ENCODE results near the gene OR6S1.

DNA sequence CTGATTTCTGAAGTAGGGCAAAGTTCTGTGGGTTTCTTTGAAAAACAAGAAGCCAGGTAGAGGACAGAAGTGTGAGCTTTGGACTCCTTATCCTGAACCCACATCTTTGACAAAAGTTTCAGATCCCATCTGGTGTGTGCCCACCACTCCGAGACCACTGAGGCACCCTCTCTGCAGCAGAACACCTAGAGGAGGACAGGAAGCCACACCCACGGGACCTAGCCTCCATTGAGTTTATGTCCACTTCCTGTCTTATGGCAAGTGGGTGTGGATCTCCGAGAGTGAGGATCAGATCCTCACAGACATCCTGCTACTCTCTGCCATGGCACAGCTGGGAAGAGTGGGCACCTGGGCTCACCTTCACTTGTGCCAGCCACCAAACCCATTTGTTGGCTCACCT lies 16.8 kb upstream of the OR6S1 start:
- TF ChIP-seq SIX5 (IDR thresholded peaks at IDR 0.05; ENCODE audit: low read depth, low read length, severe bottlenecking), result no peak
- TF ChIP-seq, protein P1, sequence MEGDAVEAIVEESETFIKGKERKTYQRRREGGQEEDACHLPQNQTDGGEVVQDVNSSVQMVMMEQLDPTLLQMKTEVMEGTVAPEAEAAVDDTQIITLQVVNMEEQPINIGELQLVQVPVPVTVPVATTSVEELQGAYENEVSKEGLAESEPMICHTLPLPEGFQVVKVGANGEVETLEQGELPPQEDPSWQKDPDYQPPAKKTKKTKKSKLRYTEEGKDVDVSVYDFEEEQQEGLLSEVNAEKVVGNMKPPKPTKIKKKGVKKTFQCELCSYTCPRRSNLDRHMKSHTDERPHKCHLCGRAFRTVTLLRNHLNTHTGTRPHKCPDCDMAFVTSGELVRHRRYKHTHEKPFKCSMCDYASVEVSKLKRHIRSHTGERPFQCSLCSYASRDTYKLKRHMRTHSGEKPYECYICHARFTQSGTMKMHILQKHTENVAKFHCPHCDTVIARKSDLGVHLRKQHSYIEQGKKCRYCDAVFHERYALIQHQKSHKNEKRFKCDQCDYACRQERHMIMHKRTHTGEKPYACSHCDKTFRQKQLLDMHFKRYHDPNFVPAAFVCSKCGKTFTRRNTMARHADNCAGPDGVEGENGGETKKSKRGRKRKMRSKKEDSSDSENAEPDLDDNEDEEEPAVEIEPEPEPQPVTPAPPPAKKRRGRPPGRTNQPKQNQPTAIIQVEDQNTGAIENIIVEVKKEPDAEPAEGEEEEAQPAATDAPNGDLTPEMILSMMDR (IDR thresholded peaks at IDR 0.05 in 2 of 3, conservative IDR thresholded peaks at IDR 0.05 in 1 of 3; ENCODE audit: control insufficient read depth in 2 of 3, extremely low read depth in 1 of 3, insufficient read depth in 1 of 3, low read depth in 3 of 3, low read length in 3 of 3), result no peak
- TF ChIP-seq SRF (IDR thresholded peaks at IDR 0.05; ENCODE audit: low read depth in 2 of 2, low read length in 2 of 2), result no peak

All from GM12878 (cell line).